GM19351 (cell line): ENCODE results near the gene CCDC136.

Experiments
- ATAC-seq: cut with Tn5 transposase; IDR thresholded peaks from one replicate; pipeline ENCODE4 v1.9.1; 2021; ENCODE audit warnings: mild to moderate bottlenecking, moderate library complexity; ENCODE audit not compliant: unreplicated experiment

Gene CCDC136

GRCh38 chr7:128801667-128802418, 10.1 kb downstream of the CCDC136 start:
- ATAC-seq: no peak

GRCh38 chr7:128804484-128804883, 12.7 kb downstream of the CCDC136 start:
- ATAC-seq: no peak

GRCh38 chr7:128805225-128805624, 13.5 kb downstream of the CCDC136 start:
- no peak for ATAC-seq

- no peak for ATAC-seq
Measured at GRCh38 chr7:128807191-128807590, 15.4 kb downstream of the CCDC136 start.

GRCh38 chr7:128809363-128809762, 17.6 kb downstream of the CCDC136 start:
- no peak for ATAC-seq

- no peak for ATAC-seq
Measured at GRCh38 chr7:128810473-128810872, 18.7 kb downstream of the CCDC136 start.

- ATAC-seq: no peak
Measured at GRCh38 chr7:128810997-128811396, 19.2 kb downstream of the CCDC136 start.

GRCh38 chr7:128811631-128812430, 20.1 kb downstream of the CCDC136 start:
- ATAC-seq: no peak

- no peak for ATAC-seq
Measured at GRCh38 chr7:128812514-128813168, 20.9 kb downstream of the CCDC136 start.

- ATAC-seq: no peak
Measured at GRCh38 chr7:128814499-128814898, 22.7 kb downstream of the CCDC136 start.

GRCh38 chr7:128815289-128815942, 23.6 kb downstream of the CCDC136 start:
- no peak for ATAC-seq

- ATAC-seq: no peak
Measured at GRCh38 chr7:128818694-128819093, 26.9 kb downstream of the CCDC136 start.

- ATAC-seq: no peak
Measured at GRCh38 chr7:128821724-128822123, 30.0 kb downstream of the CCDC136 start.

GRCh38 chr7:128826512-128826911, 34.7 kb downstream of the CCDC136 start:
- ATAC-seq: no peak

- no peak for ATAC-seq
Measured at GRCh38 chr7:128826916-128827247, 35.1 kb downstream of the CCDC136 start.

- no peak for ATAC-seq
Measured at GRCh38 chr7:128827248-128827958, 35.6 kb downstream of the CCDC136 start.

- no peak for ATAC-seq
Measured at GRCh38 chr7:128827971-128828711, 36.4 kb downstream of the CCDC136 start.

GRCh38 chr7:128829391-128830166, 37.8 kb downstream of the CCDC136 start:
- ATAC-seq: no peak
